Measurements from ENCODE around the gene KLHL5.

Gene KLHL5, protein sequence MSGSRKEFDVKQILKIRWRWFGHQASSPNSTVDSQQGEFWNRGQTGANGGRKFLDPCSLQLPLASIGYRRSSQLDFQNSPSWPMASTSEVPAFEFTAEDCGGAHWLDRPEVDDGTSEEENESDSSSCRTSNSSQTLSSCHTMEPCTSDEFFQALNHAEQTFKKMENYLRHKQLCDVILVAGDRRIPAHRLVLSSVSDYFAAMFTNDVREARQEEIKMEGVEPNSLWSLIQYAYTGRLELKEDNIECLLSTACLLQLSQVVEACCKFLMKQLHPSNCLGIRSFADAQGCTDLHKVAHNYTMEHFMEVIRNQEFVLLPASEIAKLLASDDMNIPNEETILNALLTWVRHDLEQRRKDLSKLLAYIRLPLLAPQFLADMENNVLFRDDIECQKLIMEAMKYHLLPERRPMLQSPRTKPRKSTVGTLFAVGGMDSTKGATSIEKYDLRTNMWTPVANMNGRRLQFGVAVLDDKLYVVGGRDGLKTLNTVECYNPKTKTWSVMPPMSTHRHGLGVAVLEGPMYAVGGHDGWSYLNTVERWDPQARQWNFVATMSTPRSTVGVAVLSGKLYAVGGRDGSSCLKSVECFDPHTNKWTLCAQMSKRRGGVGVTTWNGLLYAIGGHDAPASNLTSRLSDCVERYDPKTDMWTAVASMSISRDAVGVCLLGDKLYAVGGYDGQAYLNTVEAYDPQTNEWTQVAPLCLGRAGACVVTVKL

DNA sequence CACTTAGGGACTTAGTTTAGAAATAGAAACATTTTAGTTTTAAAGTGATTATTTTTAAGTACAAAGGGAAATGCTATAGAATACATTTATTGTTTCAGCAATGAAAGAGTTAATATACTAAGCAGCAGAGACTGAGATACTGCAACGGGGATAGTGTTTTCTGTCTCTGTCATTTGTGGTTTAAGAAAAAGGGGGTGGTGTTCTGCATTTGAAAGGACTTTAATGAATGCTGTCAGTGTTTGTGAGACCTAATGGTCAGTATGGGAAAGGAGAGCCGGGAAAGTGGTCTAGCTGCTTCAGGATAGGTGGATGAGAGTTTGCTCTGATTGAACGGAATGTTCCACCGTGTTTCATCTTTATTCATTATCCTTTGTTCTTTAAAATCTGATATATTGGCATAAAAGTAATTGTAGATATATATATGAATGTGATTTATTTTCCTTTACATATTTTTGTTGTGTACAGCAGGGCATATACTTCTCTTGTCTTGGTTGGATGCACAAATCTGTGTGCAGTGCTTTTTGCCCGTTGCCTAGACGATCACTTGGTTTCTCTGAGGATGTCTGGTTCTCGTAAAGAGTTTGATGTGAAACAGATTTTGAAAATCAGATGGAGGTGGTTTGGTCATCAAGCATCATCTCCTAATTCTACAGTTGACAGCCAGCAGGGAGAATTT, at the start of gene KLHL5:
Gene KLHL5, plus strand, starts transcription at position 139 of the 676 bp plus-strand sequence. Its CDS starts 421 bp downstream, at position 560.
- H3K36me3 ChIP-seq (ENCODE audit: insufficient read depth, low read length): no peaks in the 10 kb centered on the region
- no peak within 1 kb of the TSS for H3K4me3 ChIP-seq
- TF ChIP-seq EZH2 (IDR thresholded peaks at IDR 0.05): no peak
- TF ChIP-seq POLR2AphosphoS5 (IDR thresholded peaks at IDR 0.05; ENCODE audit: borderline replicate concordance, low read depth, low read length): no peak
- TF ChIP-seq FOXP2 (optimal IDR thresholded peaks at IDR 0.05; ENCODE audit: control extremely low read depth, extremely low read length, insufficient read depth): no peak
- no peak within 1 kb of the TSS for H3K27ac ChIP-seq
- no peak for DNase-seq (ENCODE audit: low read depth, low spot score)
- no peak within 1 kb of the TSS for H3K9ac ChIP-seq (ENCODE audit: insufficient read length)
- no peaks in the 10 kb centered on the region for H3K9me3 ChIP-seq (ENCODE audit: low read depth, low read length)

DNA sequence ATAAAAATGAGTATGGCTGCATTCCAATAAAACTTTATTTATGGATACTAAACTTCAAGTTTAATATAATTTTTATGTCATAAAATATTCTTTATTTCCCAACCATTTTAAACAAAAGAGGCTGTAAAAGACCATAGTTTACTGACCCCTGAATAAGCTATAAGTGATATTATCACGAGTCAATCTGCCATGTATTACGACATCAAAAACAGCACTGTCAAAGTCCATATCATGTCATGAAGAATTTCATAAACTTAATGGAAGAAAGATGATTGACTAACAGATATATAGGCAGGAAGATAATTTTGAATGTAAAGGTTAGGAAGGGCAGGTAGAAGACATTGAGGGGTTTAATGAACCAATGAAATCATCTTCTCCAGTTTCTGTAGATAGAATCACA, 48.0 kb upstream of the KLHL5 start:
- no peaks in the 10 kb centered on the region for H3K36me3 ChIP-seq (ENCODE audit: insufficient read depth, low read length)
- DNase-seq (ENCODE audit: low read depth, low spot score): no peak
- no peak overlapping the region for H3K27ac ChIP-seq
- no peak overlapping the region for H3K4me3 ChIP-seq
- H3K9me3 ChIP-seq (ENCODE audit: low read depth, low read length): no peaks in the 10 kb centered on the region
- H3K9ac ChIP-seq (ENCODE audit: insufficient read length): no peak overlapping the region
- no peak for TF ChIP-seq FOXP2 (optimal IDR thresholded peaks at IDR 0.05; ENCODE audit: control extremely low read depth, extremely low read length, insufficient read depth)
- no peak for TF ChIP-seq POLR2AphosphoS5 (IDR thresholded peaks at IDR 0.05; ENCODE audit: borderline replicate concordance, low read depth, low read length)
- no peak for TF ChIP-seq EZH2 (IDR thresholded peaks at IDR 0.05)

DNA sequence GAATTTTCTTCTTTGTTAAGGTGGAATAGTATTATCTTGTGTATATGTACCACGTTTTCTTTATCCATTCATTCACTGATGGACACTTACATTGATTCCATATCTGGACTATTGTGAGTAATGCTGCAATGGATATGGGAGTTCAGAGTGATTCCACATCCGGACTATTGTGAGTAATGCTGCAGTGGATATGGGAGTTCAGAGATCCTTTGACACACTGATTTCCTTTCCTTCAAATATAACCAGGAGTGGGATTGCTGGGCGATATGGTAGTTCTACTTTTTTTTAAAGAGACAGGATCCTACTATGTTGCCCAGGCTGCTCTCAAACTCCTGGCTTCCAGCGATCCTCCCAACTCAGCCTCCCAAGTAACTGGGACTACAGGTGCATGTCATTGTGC, 41.9 kb upstream of the KLHL5 start:
- no peak for DNase-seq (ENCODE audit: low read depth, low spot score)
- TF ChIP-seq POLR2AphosphoS5 (IDR thresholded peaks at IDR 0.05; ENCODE audit: borderline replicate concordance, low read depth, low read length) (no peak), EZH2 (IDR thresholded peaks at IDR 0.05) (no peak), FOXP2 (optimal IDR thresholded peaks at IDR 0.05; ENCODE audit: control extremely low read depth, extremely low read length, insufficient read depth) (no peak)
- no peaks in the 10 kb centered on the region for H3K36me3 ChIP-seq (ENCODE audit: insufficient read depth, low read length)
- H3K27ac ChIP-seq: no peak overlapping the region
- H3K9ac ChIP-seq (ENCODE audit: insufficient read length): no peak overlapping the region
- no peak overlapping the region for H3K4me3 ChIP-seq
- H3K9me3 ChIP-seq (ENCODE audit: low read depth, low read length): no peaks in the 10 kb centered on the region

DNA sequence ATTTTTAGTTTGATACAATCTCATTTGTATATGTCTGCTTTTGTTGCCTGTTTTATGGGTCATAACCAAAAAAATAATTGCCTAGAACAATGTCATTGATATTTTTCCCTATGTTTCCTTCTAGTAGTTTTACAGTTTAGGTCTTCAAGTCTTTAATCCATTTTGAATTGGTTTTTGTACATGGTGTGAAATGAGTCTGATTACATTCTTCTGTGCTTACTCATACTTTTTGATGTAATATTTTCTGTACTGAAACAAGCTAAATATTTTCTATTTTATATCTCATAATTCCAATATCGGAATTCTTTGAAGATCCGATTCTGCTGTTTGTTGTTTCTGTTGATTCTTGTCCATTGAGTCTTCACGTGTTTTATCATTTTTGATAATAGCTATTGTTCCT, 40.4 kb upstream of the KLHL5 start:
- DNase-seq (ENCODE audit: low read depth, low spot score): no peak
- H3K9me3 ChIP-seq (ENCODE audit: low read depth, low read length): no peaks in the 10 kb centered on the region
- H3K36me3 ChIP-seq (ENCODE audit: insufficient read depth, low read length): no peaks in the 10 kb centered on the region
- no peak overlapping the region for H3K4me3 ChIP-seq
- TF ChIP-seq POLR2AphosphoS5 (IDR thresholded peaks at IDR 0.05; ENCODE audit: borderline replicate concordance, low read depth, low read length) (no peak), FOXP2 (optimal IDR thresholded peaks at IDR 0.05; ENCODE audit: control extremely low read depth, extremely low read length, insufficient read depth) (no peak), EZH2 (IDR thresholded peaks at IDR 0.05) (no peak)
- no peak overlapping the region for H3K27ac ChIP-seq
- no peak overlapping the region for H3K9ac ChIP-seq (ENCODE audit: insufficient read length)

DNA sequence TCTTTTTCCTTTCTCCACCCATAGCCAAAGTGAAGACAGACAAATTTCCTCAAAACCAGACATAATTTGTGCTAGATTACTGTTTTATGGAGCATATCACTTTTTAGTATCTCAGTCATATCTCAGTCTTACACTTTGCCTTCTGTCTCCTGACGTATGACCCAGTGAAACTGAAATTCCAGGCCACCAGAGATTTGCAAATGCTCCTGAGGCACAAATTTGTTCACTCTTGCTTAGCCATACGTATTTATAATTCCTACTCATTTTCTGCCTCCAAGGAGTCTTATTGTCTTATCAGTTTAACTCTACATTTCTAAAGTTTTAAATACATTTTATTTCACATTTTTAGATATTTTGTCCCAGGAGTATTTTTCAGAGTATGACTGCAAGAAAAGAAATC, 39.8 kb upstream of the KLHL5 start:
- H3K9me3 ChIP-seq (ENCODE audit: low read depth, low read length): no peaks in the 10 kb centered on the region
- H3K27ac ChIP-seq: no peak overlapping the region
- no peak for TF ChIP-seq EZH2 (IDR thresholded peaks at IDR 0.05)
- TF ChIP-seq POLR2AphosphoS5 (IDR thresholded peaks at IDR 0.05; ENCODE audit: borderline replicate concordance, low read depth, low read length): no peak
- no peak for TF ChIP-seq FOXP2 (optimal IDR thresholded peaks at IDR 0.05; ENCODE audit: control extremely low read depth, extremely low read length, insufficient read depth)
- DNase-seq (ENCODE audit: low read depth, low spot score): no peak
- H3K9ac ChIP-seq (ENCODE audit: insufficient read length): no peak overlapping the region
- H3K36me3 ChIP-seq (ENCODE audit: insufficient read depth, low read length): no peaks in the 10 kb centered on the region
- H3K4me3 ChIP-seq: no peak overlapping the region

DNA sequence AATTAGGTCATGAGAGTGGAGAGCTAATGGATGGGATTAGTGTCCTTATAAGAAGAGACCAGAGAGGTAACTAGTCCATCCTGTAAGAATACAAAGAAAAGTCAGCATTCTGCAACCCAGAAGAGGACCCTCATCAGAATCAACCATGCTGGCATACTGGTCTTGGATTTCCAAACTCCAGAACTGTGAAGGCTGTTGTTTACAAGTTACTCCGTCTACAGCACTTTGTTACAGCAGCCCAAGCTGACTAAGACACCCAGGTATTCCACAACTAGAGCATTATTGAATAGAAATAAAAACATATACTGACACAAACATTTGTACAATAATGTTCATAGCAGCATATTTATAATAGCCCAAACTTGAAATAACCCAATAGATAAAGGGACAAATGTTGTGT, 39.0 kb upstream of the KLHL5 start:
- Histone ChIP-seq H3K27ac (no peak overlapping the region), H3K4me3 (no peak overlapping the region), H3K36me3 (ENCODE audit: insufficient read depth, low read length) (no peaks in the 10 kb centered on the region), H3K9me3 (ENCODE audit: low read depth, low read length) (no peaks in the 10 kb centered on the region), H3K9ac (ENCODE audit: insufficient read length) (no peak overlapping the region)
- TF ChIP-seq POLR2AphosphoS5 (IDR thresholded peaks at IDR 0.05; ENCODE audit: borderline replicate concordance, low read depth, low read length): no peak
- no peak for TF ChIP-seq EZH2 (IDR thresholded peaks at IDR 0.05)
- no peak for TF ChIP-seq FOXP2 (optimal IDR thresholded peaks at IDR 0.05; ENCODE audit: control extremely low read depth, extremely low read length, insufficient read depth)
- no peak for DNase-seq (ENCODE audit: low read depth, low spot score)

DNA sequence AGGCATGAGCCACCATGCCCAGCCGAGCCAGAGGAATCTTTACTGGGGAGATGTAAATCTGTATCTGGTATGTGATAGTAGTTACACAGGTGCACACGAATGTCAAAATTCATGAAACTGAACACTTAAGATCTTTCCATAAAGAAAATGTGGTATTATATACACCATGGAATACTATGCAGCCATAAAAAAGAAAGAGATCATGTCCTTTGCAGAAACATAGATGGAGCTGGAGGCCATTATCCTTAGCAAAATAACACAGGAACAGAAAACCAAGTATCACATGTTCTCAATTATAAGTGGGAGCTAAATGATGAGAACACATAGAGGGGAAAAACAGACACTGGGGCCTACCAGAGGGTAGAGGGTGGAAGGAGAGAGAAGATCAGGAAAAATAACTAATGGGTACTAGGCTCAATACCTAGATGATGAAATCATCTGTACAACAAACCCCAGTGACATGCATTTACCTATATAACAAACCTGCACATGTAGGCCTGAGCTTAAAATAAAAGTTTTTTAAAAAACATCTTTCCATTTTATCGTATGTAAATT, 37.6 kb upstream of the KLHL5 start:
- H3K9me3 ChIP-seq (ENCODE audit: low read depth, low read length): no peaks in the 10 kb centered on the region
- no peak overlapping the region for H3K27ac ChIP-seq
- H3K4me3 ChIP-seq: no peak overlapping the region
- no peak for TF ChIP-seq POLR2AphosphoS5 (IDR thresholded peaks at IDR 0.05; ENCODE audit: borderline replicate concordance, low read depth, low read length)
- TF ChIP-seq EZH2 (IDR thresholded peaks at IDR 0.05): no peak
- TF ChIP-seq FOXP2 (optimal IDR thresholded peaks at IDR 0.05; ENCODE audit: control extremely low read depth, extremely low read length, insufficient read depth): no peak
- no peak for DNase-seq (ENCODE audit: low read depth, low spot score)
- H3K9ac ChIP-seq (ENCODE audit: insufficient read length): no peak overlapping the region
- no peaks in the 10 kb centered on the region for H3K36me3 ChIP-seq (ENCODE audit: insufficient read depth, low read length)
